ENCODE data around the gene FTCDNL1.

Gene FTCDNL1

GRCh38 chr2:199738727-199739412 is 112.1 kb downstream of the FTCDNL1 start:
- no peak for DNase-seq

DNA sequence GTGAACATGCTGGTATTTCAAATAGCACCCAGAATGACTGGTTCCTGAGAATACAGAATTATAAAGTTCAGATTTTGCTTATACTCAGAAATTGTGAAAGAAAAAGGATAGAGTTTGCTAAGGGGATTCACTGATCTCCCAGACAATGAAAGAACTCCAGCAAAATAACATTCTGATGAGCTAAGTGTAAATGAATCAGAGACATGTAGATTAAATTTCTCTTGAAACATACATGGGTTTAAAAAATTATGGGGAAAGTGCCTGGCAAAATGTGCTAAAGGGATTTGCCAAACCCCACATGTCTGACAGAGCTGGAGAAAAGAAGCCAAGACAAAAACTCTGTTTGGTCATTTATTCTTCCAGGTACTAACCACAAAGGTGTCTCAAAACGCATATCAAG is 116.3 kb downstream of the FTCDNL1 start:
- DNase-seq = no peak

DNA sequence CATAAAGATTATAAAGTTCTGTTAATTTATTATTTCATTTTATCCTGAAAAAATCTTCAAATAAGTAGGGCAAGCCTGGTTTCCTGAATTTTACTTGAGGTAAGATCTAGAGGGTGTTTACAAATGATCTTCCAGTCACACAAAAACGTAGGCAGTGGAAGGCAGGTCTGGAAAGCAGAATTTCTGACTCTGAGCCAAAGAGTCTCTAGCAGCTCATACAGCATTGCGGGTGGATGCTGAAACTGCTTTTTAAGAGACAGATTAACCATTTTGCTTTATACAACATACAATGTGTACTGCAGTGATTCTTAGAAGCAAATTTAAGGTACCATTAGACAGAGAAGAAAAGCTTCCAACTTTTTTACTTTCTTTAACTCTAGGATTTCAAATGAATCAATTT is 117.0 kb downstream of the FTCDNL1 start:
- no peak for DNase-seq

DNA sequence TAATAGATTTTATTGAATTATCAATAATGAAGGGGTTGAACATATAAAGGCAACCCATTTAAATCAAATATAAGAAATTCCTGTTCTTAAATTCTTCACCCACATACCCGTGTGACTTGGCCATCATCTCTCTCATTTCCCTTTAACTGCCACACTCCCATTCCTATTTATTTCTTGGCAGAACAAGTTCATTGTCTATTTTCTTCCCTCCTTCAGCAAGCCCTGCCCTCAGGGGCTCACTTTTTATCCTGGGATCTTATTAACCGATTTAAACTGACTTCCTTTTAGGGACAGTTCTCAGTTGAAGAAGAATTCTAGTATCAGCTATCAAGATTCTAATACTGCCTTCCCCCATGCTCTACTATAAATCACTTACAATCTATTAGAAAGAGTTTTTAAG is 123.2 kb downstream of the FTCDNL1 start:
- no peak for DNase-seq

- no peak for DNase-seq
Measured at GRCh38 chr2:199727306-199727705, 123.7 kb downstream of the FTCDNL1 start.

- no peak for DNase-seq
Measured at GRCh38 chr2:199718074-199718473, 132.9 kb downstream of the FTCDNL1 start.

DNA sequence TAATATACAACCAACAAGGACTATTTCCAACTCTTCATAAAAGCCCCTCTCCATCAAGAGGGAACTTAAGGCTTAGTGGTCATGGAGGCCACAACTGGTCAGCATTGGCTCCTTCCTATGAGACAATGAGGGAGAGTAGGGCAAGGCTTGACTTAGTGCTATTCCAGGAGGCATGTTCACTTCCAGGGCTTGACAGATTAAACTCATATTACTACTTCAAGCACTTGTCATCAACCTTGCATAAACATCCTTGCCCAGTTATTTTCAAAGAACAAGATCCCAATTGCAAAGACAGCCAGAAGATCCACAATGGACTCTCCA is 133.4 kb downstream of the FTCDNL1 start:
- DNase-seq = no peak

- DNase-seq = no peak
Measured at GRCh38 chr2:199716807-199717586, 134.0 kb downstream of the FTCDNL1 start.

DNA sequence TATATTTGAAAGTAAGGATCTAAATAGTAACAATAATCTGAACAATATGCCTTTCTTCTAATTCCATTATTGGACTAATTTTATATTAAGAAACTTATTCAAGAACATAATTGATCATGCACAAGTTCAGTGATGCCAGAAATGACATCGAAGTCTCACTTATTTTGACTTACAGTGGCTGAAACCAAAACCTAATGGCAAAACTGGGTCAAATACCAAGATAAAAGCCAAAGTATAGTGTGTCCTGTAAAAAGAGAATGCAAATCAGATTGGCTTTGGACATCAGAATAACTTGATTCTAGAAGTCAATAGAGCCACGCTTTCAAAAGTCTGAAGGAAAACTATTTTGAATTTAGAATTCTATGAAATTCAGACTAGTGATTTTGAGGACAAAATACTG is 137.2 kb downstream of the FTCDNL1 start:
- no peak for DNase-seq

DNA sequence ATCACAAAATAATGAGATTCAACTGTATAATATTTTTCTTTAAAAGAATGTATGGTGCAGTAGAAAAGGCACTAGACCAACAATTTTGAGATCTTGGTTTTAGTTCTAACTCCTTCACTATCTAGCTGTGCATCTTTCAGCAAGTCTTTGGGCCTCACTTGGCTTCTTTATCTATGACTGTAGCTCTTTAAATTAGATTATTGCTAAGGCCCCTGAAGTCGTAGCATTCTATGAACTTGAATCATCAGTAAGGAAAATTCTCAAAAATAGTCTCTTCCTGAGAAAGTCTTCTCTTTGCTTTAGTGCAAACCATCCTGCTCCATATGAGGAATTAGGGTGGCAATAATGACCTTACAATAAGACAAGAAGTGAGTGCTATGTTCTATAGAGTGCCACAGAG is 140.4 kb downstream of the FTCDNL1 start:
- DNase-seq = no peak
